Measurements from ENCODE around the gene AKAP11.

The AKAP11 gene

GRCh38 chr13:42327725-42328124 lies 55.8 kb downstream of the AKAP11 start:
- Histone ChIP-seq H3K4me3 (ENCODE audit: low read depth in 1 of 2, low read length in 2 of 2) (no peak overlapping the region), H3K27me3 (ENCODE audit: insufficient read depth, low read length, poor library complexity) (no peaks in the 10 kb centered on the region), H3K4me1 (ENCODE audit: insufficient read depth, low read length) (peaks cover 16% of the 10 kb centered on the region), H3K36me3 (ENCODE audit: insufficient read depth, low read length) (no peaks in the 10 kb centered on the region), H3K27ac (ENCODE audit: low read length) (no peak overlapping the region), H3K4me2 (ENCODE audit: insufficient read depth, low read length) (no peak overlapping the region), H3K9ac (ENCODE audit: low read depth, low read length) (no peak overlapping the region), H2AFZ (ENCODE audit: low read depth, low read length) (no peak overlapping the region), H3K9me3 (ENCODE audit: insufficient read depth, low read length, severe bottlenecking) (no peaks in the 10 kb centered on the region), H4K20me1 (ENCODE audit: insufficient read depth, low read length) (no peaks in the 10 kb centered on the region), H3K79me2 (ENCODE audit: insufficient read depth, low read length) (no peaks in the 10 kb centered on the region)
- DNase-seq (no peak), ATAC-seq (ENCODE audit: insufficient read depth, low read depth) (no peak)
- TF ChIP-seq EZH2 (IDR thresholded peaks at IDR 0.05; ENCODE audit: borderline replicate concordance, low read depth, low read length, severe bottlenecking) (no peak), CTCF (IDR thresholded peaks at IDR 0.05; ENCODE audit: borderline replicate concordance, extremely low read depth, low read length, poor library complexity, severe bottlenecking) (no peak)

- no peaks in the 10 kb centered on the region for H3K9me3 ChIP-seq (ENCODE audit: insufficient read depth, low read length, severe bottlenecking)
- no peaks in the 10 kb centered on the region for H4K20me1 ChIP-seq (ENCODE audit: insufficient read depth, low read length)
- H3K4me3 ChIP-seq (ENCODE audit: low read depth in 1 of 2, low read length in 2 of 2), result no peak overlapping the region
- no peaks in the 10 kb centered on the region for H3K27me3 ChIP-seq (ENCODE audit: insufficient read depth, low read length, poor library complexity)
- H3K4me1 ChIP-seq (ENCODE audit: insufficient read depth, low read length), result peaks cover 16% of the 10 kb centered on the region
- ATAC-seq (ENCODE audit: insufficient read depth, low read depth), result peak; percentile 79
- H3K9ac ChIP-seq (ENCODE audit: low read depth, low read length), result no peak overlapping the region
- no peaks in the 10 kb centered on the region for H3K36me3 ChIP-seq (ENCODE audit: insufficient read depth, low read length)
- H3K27ac ChIP-seq (ENCODE audit: low read length), result 0 out of 2 replicates have a peak overlapping the region, but pooled peaks have one; percentile 29
- DNase-seq, result no peak
- no peak for TF ChIP-seq EZH2 (IDR thresholded peaks at IDR 0.05; ENCODE audit: borderline replicate concordance, low read depth, low read length, severe bottlenecking)
- no peak for TF ChIP-seq CTCF (IDR thresholded peaks at IDR 0.05; ENCODE audit: borderline replicate concordance, extremely low read depth, low read length, poor library complexity, severe bottlenecking)
- H2AFZ ChIP-seq (ENCODE audit: low read depth, low read length), result no peak overlapping the region
- no peaks in the 10 kb centered on the region for H3K79me2 ChIP-seq (ENCODE audit: insufficient read depth, low read length)
- no peak overlapping the region for H3K4me2 ChIP-seq (ENCODE audit: insufficient read depth, low read length)
Measured at GRCh38 chr13:42328672-42329071, 56.7 kb downstream of the AKAP11 start.

- H2AFZ ChIP-seq (ENCODE audit: low read depth, low read length), result no peak overlapping the region
Measured at GRCh38 chr13:42329239-42329638, 57.3 kb downstream of the AKAP11 start.

More at GRCh38 chr13:42329239-42329638, 57.3 kb downstream of the AKAP11 start:
- Histone ChIP-seq H4K20me1 (ENCODE audit: insufficient read depth, low read length) (no peaks in the 10 kb centered on the region), H3K79me2 (ENCODE audit: insufficient read depth, low read length) (no peaks in the 10 kb centered on the region), H3K9ac (ENCODE audit: low read depth, low read length) (no peak overlapping the region), H3K4me1 (ENCODE audit: insufficient read depth, low read length) (peaks cover 16% of the 10 kb centered on the region), H3K9me3 (ENCODE audit: insufficient read depth, low read length, severe bottlenecking) (no peaks in the 10 kb centered on the region), H3K36me3 (ENCODE audit: insufficient read depth, low read length) (no peaks in the 10 kb centered on the region), H3K4me3 (ENCODE audit: low read depth in 1 of 2, low read length in 2 of 2) (no peak overlapping the region), H3K27ac (ENCODE audit: low read length) (peak overlapping the region; percentile 29; the same call in 1 of the 2 replicates), H3K27me3 (ENCODE audit: insufficient read depth, low read length, poor library complexity) (no peaks in the 10 kb centered on the region), H3K4me2 (ENCODE audit: insufficient read depth, low read length) (no peak overlapping the region)
- TF ChIP-seq EZH2 (IDR thresholded peaks at IDR 0.05; ENCODE audit: borderline replicate concordance, low read depth, low read length, severe bottlenecking) (no peak), CTCF (IDR thresholded peaks at IDR 0.05; ENCODE audit: borderline replicate concordance, extremely low read depth, low read length, poor library complexity, severe bottlenecking) (no peak)
- DNase-seq, result no peak
- ATAC-seq (ENCODE audit: insufficient read depth, low read depth), result no peak

All from DND-41 (cell line).